ENCODE results near the gene CYP4F3.
"Not testable (repeated sequence)": the region's sequence is repeated elsewhere in the genome, so short reads cannot be mapped to it uniquely, and the experiment has no call there.

Gene CYP4F3, protein sequence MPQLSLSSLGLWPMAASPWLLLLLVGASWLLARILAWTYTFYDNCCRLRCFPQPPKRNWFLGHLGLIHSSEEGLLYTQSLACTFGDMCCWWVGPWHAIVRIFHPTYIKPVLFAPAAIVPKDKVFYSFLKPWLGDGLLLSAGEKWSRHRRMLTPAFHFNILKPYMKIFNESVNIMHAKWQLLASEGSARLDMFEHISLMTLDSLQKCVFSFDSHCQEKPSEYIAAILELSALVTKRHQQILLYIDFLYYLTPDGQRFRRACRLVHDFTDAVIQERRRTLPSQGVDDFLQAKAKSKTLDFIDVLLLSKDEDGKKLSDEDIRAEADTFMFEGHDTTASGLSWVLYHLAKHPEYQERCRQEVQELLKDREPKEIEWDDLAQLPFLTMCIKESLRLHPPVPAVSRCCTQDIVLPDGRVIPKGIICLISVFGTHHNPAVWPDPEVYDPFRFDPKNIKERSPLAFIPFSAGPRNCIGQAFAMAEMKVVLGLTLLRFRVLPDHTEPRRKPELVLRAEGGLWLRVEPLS

DNA sequence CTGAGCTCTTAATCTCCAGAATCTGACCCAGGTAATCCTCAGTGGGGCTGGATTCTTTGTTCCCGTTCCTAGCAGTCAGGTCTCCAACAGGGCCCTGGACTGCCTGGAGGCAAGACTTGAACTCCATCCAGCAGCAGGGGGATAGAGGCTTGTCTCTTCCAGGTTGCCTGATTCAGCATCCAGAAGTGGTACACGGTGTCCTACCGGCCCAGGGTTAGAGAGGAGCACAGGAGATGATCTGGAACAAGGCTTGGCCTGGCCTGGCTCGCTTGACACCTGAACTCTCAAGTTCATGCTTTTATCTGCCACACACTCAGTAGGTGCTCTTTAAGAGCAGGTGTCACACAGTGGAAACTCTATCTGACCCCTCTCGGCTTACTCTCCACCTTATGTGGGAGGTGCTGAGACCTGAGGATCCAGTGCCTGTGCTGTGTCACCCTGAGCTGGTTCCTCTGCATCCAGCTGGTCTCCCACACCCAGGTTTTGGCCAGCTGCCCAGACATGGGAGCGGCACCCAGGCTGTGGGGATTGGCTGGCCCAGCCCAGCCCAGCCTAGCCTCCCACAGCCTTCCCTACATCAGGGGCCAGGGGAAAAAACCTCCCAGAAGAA, at the start of gene CYP4F3:
Gene CYP4F3 (plus strand): TSS at position 604 of the 610 bp plus-strand sequence. CDS start 519 bp downstream, outside the sequence.
- DNase-seq (ENCODE audit: low read depth in 3 of 3): no peak

- DNase-seq (ENCODE audit: low read depth in 3 of 3): no peak
Measured at GRCh38 chr19:15591796-15592195, 48.9 kb upstream of the CYP4F3 start.

GRCh38 chr19:15592506-15592905, 48.2 kb upstream of the CYP4F3 start:
- not testable (repeated sequence) for DNase-seq (ENCODE audit: low read depth in 3 of 3)

- DNase-seq (ENCODE audit: low read depth in 3 of 3): not testable (repeated sequence)
Measured at GRCh38 chr19:15593766-15594165, 46.9 kb upstream of the CYP4F3 start.

GRCh38 chr19:15595069-15595468, 45.6 kb upstream of the CYP4F3 start:
- DNase-seq (ENCODE audit: low read depth in 3 of 3): no peak

- not testable (repeated sequence) for DNase-seq (ENCODE audit: low read depth in 3 of 3)
Measured at GRCh38 chr19:15607978-15608925, 32.4 kb upstream of the CYP4F3 start.

- DNase-seq (ENCODE audit: low read depth in 3 of 3): no peak
Measured at GRCh38 chr19:15609261-15609660, 31.4 kb upstream of the CYP4F3 start.

GRCh38 chr19:15612342-15612741, 28.4 kb upstream of the CYP4F3 start:
- no peak for DNase-seq (ENCODE audit: low read depth in 3 of 3)

DNA sequence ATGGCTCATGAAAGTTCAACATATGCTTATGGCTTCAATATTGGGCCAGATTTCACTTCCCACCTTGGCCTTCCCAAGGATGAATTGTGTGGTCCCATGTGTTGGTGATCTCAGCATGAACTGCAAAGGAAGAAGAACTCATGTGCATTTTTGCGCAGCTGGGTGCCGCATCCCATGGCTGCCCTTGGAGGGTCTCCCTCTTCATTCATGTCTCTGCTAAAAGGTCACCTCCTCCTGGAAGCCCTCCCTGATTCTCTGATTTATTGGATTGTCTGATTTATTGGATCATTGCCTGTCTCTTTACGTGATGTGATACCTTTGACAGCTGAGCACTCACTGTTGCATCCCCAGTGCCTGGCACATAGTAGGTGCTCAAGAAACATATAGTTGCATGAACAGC, 27.4 kb upstream of the CYP4F3 start:
- DNase-seq (ENCODE audit: low read depth in 3 of 3): no peak

DNA sequence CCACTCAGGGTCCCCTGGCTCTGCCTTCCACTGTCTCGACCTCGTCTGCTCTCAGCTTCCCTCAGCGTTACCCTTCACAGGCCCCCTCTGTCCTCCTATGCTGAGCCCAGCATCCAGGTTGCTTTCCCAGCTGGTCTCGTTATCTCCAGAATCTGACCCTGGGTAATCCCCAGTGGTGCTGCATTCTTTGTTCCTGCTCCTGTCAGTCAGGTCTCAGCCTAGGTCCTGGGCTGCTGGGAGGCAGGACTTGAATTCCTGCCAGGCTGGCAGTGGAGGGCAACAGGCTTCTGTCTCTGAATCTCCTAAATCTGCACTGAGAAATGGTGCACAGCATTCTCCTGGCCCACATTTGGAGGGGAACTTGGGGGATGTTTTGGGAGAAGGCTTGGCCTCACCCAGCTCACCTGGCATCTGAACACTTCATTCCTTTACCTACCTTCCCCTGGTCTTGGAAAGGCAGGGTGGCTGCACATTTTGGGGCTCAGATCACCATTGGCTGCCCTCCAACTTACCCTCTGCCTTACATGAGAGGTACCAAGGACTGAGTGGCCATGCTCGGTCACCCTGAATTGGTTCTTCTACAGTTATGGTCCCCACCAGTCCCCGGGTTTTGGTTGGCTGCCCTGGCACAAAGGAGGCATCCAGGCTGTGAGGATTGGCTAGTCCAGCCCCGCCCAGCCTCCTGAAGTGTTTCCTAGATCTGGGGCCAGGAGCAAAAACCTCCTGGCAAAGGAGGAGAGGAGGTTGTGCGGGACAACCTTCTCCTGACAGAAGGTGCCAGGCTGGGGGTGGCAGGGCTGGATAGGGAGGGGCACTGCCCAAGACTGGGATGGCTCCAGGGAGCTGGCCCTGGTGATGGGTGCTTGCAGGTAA, 26.0 kb upstream of the CYP4F3 start, which contains the start of gene CYP4F8:
Gene CYP4F8 (plus strand): TSS at position 712 of the 873 bp plus-strand sequence. CDS start 399 bp downstream, outside the sequence.
- DNase-seq (ENCODE audit: low read depth in 3 of 3): no peak

DNA sequence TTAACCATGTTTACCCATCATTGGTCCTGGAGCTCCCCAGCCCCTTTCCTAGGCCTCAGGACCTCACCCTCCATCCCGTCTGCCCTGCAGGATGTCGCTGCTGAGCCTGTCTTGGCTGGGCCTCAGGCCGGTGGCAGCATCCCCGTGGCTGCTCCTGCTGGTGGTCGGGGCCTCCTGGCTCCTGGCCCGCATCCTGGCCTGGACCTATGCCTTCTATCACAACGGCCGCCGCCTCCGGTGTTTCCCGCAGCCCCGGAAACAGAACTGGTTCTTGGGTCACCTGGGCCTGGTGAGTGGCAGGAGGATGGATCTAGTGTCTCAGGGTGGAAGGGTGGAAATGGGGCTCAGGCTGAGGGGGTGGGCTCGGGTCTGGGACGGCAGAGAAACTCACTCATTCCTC, 25.2 kb upstream of the CYP4F3 start:
- DNase-seq (ENCODE audit: low read depth in 3 of 3): no peak

- DNase-seq (ENCODE audit: low read depth in 3 of 3): no peak
Measured at GRCh38 chr19:15616183-15616582, 24.5 kb upstream of the CYP4F3 start.

GRCh38 chr19:15616627-15617270, 23.9 kb upstream of the CYP4F3 start:
- no peak for DNase-seq (ENCODE audit: low read depth in 3 of 3)

- no peak for DNase-seq (ENCODE audit: low read depth in 3 of 3)
Measured at GRCh38 chr19:15618321-15618720, 22.4 kb upstream of the CYP4F3 start.

GRCh38 chr19:15621801-15622200, 18.9 kb upstream of the CYP4F3 start:
- no peak for DNase-seq (ENCODE audit: low read depth in 3 of 3)

DNA sequence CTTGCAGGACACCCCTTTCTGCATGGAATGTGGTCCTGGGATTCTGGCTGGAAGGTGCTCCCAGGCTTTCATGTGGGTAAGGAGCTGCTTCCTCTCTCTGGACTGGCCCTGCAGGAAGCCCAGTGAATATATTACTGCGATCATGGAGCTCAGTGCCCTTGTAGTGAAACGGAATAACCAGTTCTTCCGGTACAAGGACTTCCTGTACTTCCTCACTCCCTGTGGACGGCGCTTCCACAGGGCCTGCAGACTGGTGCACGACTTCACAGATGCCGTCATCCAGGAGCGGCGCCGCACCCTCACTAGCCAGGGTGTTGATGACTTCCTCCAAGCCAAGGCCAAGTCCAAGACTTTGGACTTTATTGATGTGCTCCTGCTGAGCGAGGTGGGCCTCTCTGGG, 17.7 kb upstream of the CYP4F3 start:
- DNase-seq (ENCODE audit: low read depth in 3 of 3): no peak

- DNase-seq (ENCODE audit: low read depth in 3 of 3): no peak
Measured at GRCh38 chr19:15623711-15624318, 16.9 kb upstream of the CYP4F3 start.

- no peak for DNase-seq (ENCODE audit: low read depth in 3 of 3)
Measured at GRCh38 chr19:15628236-15629002, 12.3 kb upstream of the CYP4F3 start.
